ENCODE results near the gene PRIM1.
A peak's percentile ranks its signal among the peaks of the same experiment; 100 is the strongest.

The PRIM1 gene

GRCh38 chr12:56684745-56685359 lies 67.3 kb downstream of the PRIM1 start:
- TF ChIP-seq CTCF (conservative IDR thresholded peaks at IDR 0.05; ENCODE audit: low read depth) = no peak
- ChIA-PET POLR2A (ENCODE audit: low non-redundant PET) (no interaction called here), CTCF (interaction anchor here (0.6 to 1.1 kb wide), 5 partner anchors 9 to 160 kb away, joined by 3 to 10 read pairs (median 3); no protein-coding TSS in a partner anchor)
- peak overlapping the region; percentile 82 for H3K27ac ChIP-seq
- DNase-seq (ENCODE audit: low spot score) = no peak

GRCh38 chr12:56682323-56682722 lies 69.8 kb downstream of the PRIM1 start:
- no peak for DNase-seq (ENCODE audit: low spot score)
- ChIA-PET CTCF (interaction anchor here (0.6 to 0.7 kb wide), 2 partner anchors 68 to 319 kb away, joined by 3 to 5 read pairs; no protein-coding TSS in a partner anchor), POLR2A (ENCODE audit: low non-redundant PET) (no interaction called here)
- no peak for TF ChIP-seq CTCF (conservative IDR thresholded peaks at IDR 0.05; ENCODE audit: low read depth)
- H3K27ac ChIP-seq = peak overlapping the region; percentile 42

All from RWPE1 (cell line).